BE2C (cell line): ENCODE results near the gene MLLT11.

ENCODE experiments used
- DNase-seq: peaks from one replicate; pipeline ENCODE4 v3.0.0-alpha.2; 2020
- H3K27me3 ChIP-seq: fragments of 250-450 bp; sonication (Bioruptor Pico); 2 replicates; pipeline ENCODE4 v1.5.1; 2020; ENCODE audit warnings: mild to moderate bottlenecking
- H3K36me3 ChIP-seq: fragments of 250-450 bp; sonication (Bioruptor Pico); 2 replicates; pipeline ENCODE4 v1.5.1; 2020; ENCODE audit warnings: mild to moderate bottlenecking
- H3K4me1 ChIP-seq: fragments of 250-450 bp; sonication (Bioruptor Pico); 2 replicates; pipeline ENCODE4 v1.5.1; 2020
- H3K4me3 ChIP-seq: 2 replicates; pipeline ENCODE4 v1.5.1; 2011; ENCODE audit warnings: low read depth, low read length
- H3K9me3 ChIP-seq: fragments of 250-450 bp; sonication (Bioruptor Pico); 2 replicates; pipeline ENCODE4 v1.5.1; 2020
- CTCF ChIP-seq: IDR thresholded peaks from 2 replicates; pipeline ENCODE4 v1.5.1; 2012; ENCODE audit warnings: mild to moderate bottlenecking, low read depth, low read length

Gene MLLT11

DNA sequence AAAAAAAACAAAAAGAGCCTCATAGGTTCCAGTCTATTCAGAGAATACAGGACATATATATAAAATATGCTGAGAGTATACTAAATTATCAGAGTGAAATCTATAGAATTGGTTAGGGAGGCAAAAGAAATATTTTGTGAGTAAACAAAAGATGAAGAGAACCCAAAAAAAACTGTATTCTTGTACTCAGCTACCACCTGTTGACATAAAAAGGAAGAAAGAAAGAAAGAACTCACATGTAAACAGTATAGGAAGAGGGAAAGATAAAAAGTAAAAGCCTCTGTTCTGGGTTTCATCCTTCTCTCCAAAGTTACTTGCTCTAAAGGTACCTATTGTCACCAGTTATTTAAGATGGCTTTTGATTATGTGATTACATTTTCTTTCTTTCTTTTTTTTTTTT is 33.7 kb upstream of the MLLT11 start:
- H3K27me3 ChIP-seq = no peaks in the 10 kb centered on the region
- DNase-seq = no peak
- H3K4me3 ChIP-seq = no peak overlapping the region
- no peaks in the 10 kb centered on the region for H3K4me1 ChIP-seq
- peaks cover 2% of the 10 kb centered on the region for H3K36me3 ChIP-seq
- no peaks in the 10 kb centered on the region for H3K9me3 ChIP-seq
- TF ChIP-seq CTCF = no peak

DNA sequence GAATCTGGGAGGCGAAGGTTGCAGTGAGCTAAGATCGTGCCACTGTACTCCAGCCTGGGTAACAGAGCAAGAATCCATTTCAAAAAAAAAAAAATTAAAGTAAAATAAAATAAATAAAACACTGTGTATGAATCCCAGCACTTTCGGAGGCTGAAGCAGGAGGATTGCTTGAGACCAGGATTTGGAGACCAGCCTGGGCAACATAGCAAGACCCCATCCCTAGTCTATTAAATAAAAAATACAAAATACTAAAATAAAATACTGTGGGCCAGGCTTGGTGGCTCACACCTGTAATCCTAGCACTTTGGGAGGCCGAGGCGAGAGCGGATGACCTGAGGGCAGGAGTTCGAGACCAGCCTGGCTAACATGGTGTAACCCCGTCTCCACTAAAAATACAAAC is 28.0 kb upstream of the MLLT11 start:
- Histone ChIP-seq H3K9me3 (no peaks in the 10 kb centered on the region), H3K36me3 (no peaks in the 10 kb centered on the region; the same call in none of the 2 replicates), H3K4me3 (no peak overlapping the region), H3K4me1 (no peaks in the 10 kb centered on the region), H3K27me3 (no peaks in the 10 kb centered on the region)
- no peak for TF ChIP-seq CTCF
- DNase-seq = no peak

- no peaks in the 10 kb centered on the region; the same call in none of the 2 replicates for H3K36me3 ChIP-seq
- H3K27me3 ChIP-seq = no peaks in the 10 kb centered on the region
- no peaks in the 10 kb centered on the region; the same call in 1 of the 2 replicates for H3K9me3 ChIP-seq
- TF ChIP-seq CTCF = no peak
- H3K4me1 ChIP-seq = no peaks in the 10 kb centered on the region
- no peak overlapping the region for H3K4me3 ChIP-seq
- DNase-seq = no peak
Measured at GRCh38 chr1:151035167-151035566, 25.0 kb upstream of the MLLT11 start.

GRCh38 chr1:151036356-151036755 is 23.8 kb upstream of the MLLT11 start, which contains the start of gene BNIPL:
BNIPL (plus strand) TSS chr1:151036586; CDS start chr1:151036726, 140 bp downstream.
- DNase-seq = no peak
- H3K4me1 ChIP-seq = no peaks in the 10 kb centered on the region
- H3K4me3 ChIP-seq = no peak within 1 kb of the TSS
- H3K9me3 ChIP-seq = no peaks in the 10 kb centered on the region; the same call in 1 of the 2 replicates
- no peaks in the 10 kb centered on the region for H3K27me3 ChIP-seq
- H3K36me3 ChIP-seq = no peaks in the 10 kb centered on the region; the same call in 1 of the 2 replicates
- TF ChIP-seq CTCF = no peak

DNA sequence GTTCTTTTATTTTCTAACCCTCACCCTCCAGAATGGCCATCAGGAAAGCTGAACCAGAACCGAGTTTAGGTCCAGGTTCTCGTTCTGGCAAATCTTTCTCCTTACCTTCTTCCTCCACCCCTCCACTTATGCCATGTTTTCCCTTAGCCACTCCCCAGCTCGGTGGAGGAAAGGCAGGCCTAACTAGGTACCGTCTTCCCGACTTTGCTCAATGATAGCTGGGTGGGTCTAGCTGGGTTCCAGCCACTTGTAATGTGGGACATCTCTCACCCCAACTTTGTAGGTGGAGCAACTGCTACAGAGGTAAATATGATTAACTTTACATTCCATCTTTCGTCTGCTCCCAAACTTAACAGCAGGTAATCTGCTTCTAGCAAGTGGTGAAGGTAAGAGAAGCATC is 23.2 kb upstream of the MLLT11 start:
- H3K9me3 ChIP-seq = no peaks in the 10 kb centered on the region; the same call in 1 of the 2 replicates
- DNase-seq = no peak

GRCh38 chr1:151039521-151039920 is 20.7 kb upstream of the MLLT11 start:
- Histone ChIP-seq H3K27me3 (no peaks in the 10 kb centered on the region), H3K36me3 (no peaks in the 10 kb centered on the region; the same call in 1 of the 2 replicates), H3K9me3 (no peaks in the 10 kb centered on the region; the same call in 1 of the 2 replicates), H3K4me1 (no peaks in the 10 kb centered on the region), H3K4me3 (no peak overlapping the region)
- no peak for TF ChIP-seq CTCF
- no peak for DNase-seq

More for the DNA sequence above, 23.2 kb upstream of the MLLT11 start:
- Histone ChIP-seq H3K27me3 (no peaks in the 10 kb centered on the region), H3K4me3 (no peak overlapping the region), H3K4me1 (no peaks in the 10 kb centered on the region), H3K36me3 (no peaks in the 10 kb centered on the region; the same call in 1 of the 2 replicates)
- no peak for TF ChIP-seq CTCF
